GM12865 (cell line): ENCODE data around the gene TMSB15B.
"Not testable (repeated sequence)": the region's sequence is repeated elsewhere in the genome, so short reads cannot be mapped to it uniquely, and the experiment has no call there.

Experiments
- DNase-seq: peaks from one replicate; pipeline ENCODE4 v3.0.0; 2010; ENCODE audit warnings: low read depth
- H3K4me3 ChIP-seq: 2 replicates; pipeline ENCODE4 v1.5.1; 2011; ENCODE audit warnings: mild to moderate bottlenecking, low read depth, low read length, control low read depth
- CTCF ChIP-seq: IDR thresholded peaks from 2 replicates; pipeline ENCODE4 v1.5.1; 2011; ENCODE audit warnings: low read length, control low read depth, low read depth, inconsistent platforms; ENCODE audit not compliant: insufficient read depth; ENCODE audit errors: missing control alignments

TMSB15B gene

GRCh38 chrX:103927633-103928032 is 34.8 kb upstream of the TMSB15B start:
- no peak overlapping the region for H3K4me3 ChIP-seq
- TF ChIP-seq CTCF: no peak
- no peak for DNase-seq

- no peak for TF ChIP-seq CTCF
- H3K4me3 ChIP-seq: no peak overlapping the region
- DNase-seq: peak; percentile 67
Observed at GRCh38 chrX:103932133-103932532, 30.3 kb upstream of the TMSB15B start.

- peak; percentile 31 for DNase-seq
- not testable (repeated sequence) for H3K4me3 ChIP-seq
Observed at GRCh38 chrX:103940257-103940656, 22.2 kb upstream of the TMSB15B start.

- TF ChIP-seq CTCF: peak; percentile 31
- peak; percentile 42 for DNase-seq
- H3K4me3 ChIP-seq: no peak overlapping the region
Observed at GRCh38 chrX:103941201-103941975, 21.0 kb upstream of the TMSB15B start.

- no peak for DNase-seq
- TF ChIP-seq CTCF: no peak
- no peak overlapping the region for H3K4me3 ChIP-seq
Observed at GRCh38 chrX:103949506-103949905, 12.9 kb upstream of the TMSB15B start.

GRCh38 chrX:103953353-103953752 is 9.1 kb upstream of the TMSB15B start:
- no peak for TF ChIP-seq CTCF
- no peak for DNase-seq
- H3K4me3 ChIP-seq: no peak overlapping the region

- TF ChIP-seq CTCF: no peak
Observed at GRCh38 chrX:103954259-103954658, 8.2 kb upstream of the TMSB15B start.

GRCh38 chrX:103960599-103960998 is 1.8 kb upstream of the TMSB15B start:
- DNase-seq, H3K4me3 ChIP-seq: not testable (repeated sequence)

More at GRCh38 chrX:103954259-103954658, 8.2 kb upstream of the TMSB15B start:
- no peak overlapping the region for H3K4me3 ChIP-seq
- no peak for DNase-seq

GRCh38 chrX:103983508-103983907 is 21.1 kb downstream of the TMSB15B start:
- not testable (repeated sequence) for H3K4me3 ChIP-seq, DNase-seq
